Measurements from ENCODE around the gene SLC18B1.

SLC18B1 gene

GRCh38 chr6:132731086-132731485 lies 67.4 kb downstream of the SLC18B1 start:
- TF ChIP-seq CTCF (conservative IDR thresholded peaks at IDR 0.05; ENCODE audit: low read depth, low read length): no peak
- no peak overlapping the region for H3K4me3 ChIP-seq (ENCODE audit: low read length)
- no peak for DNase-seq (ENCODE audit: low read depth)

GRCh38 chr6:132730560-132730959 lies 67.9 kb downstream of the SLC18B1 start:
- DNase-seq (ENCODE audit: low read depth): peak; percentile 37
- no peak for TF ChIP-seq CTCF (conservative IDR thresholded peaks at IDR 0.05; ENCODE audit: low read depth, low read length)
- H3K4me3 ChIP-seq (ENCODE audit: low read length): no peak overlapping the region

- no peak for TF ChIP-seq CTCF (conservative IDR thresholded peaks at IDR 0.05; ENCODE audit: low read depth, low read length)
- no peak overlapping the region for H3K4me3 ChIP-seq (ENCODE audit: low read length)
- no peak for DNase-seq (ENCODE audit: low read depth)
These were observed 69.8 kb downstream of the SLC18B1 start for GRCh38 chr6:132728616-132729015.

GRCh38 chr6:132726608-132726975 lies 71.8 kb downstream of the SLC18B1 start:
- H3K4me3 ChIP-seq (ENCODE audit: low read length): no peak overlapping the region
- TF ChIP-seq CTCF (conservative IDR thresholded peaks at IDR 0.05; ENCODE audit: low read depth, low read length): no peak
- no peak for DNase-seq (ENCODE audit: low read depth)

GRCh38 chr6:132725947-132726607 lies 72.4 kb downstream of the SLC18B1 start:
- TF ChIP-seq CTCF (conservative IDR thresholded peaks at IDR 0.05; ENCODE audit: low read depth, low read length): no peak
- no peak overlapping the region for H3K4me3 ChIP-seq (ENCODE audit: low read length)
- no peak for DNase-seq (ENCODE audit: low read depth)

GRCh38 chr6:132725471-132725870 lies 73.0 kb downstream of the SLC18B1 start:
- no peak for TF ChIP-seq CTCF (conservative IDR thresholded peaks at IDR 0.05; ENCODE audit: low read depth, low read length)
- DNase-seq (ENCODE audit: low read depth): no peak
- H3K4me3 ChIP-seq (ENCODE audit: low read length): no peak overlapping the region

GRCh38 chr6:132719736-132720448 lies 78.5 kb downstream of the SLC18B1 start:
- TF ChIP-seq CTCF (conservative IDR thresholded peaks at IDR 0.05; ENCODE audit: low read depth, low read length): no peak
- H3K4me3 ChIP-seq (ENCODE audit: low read length): no peak overlapping the region

More at GRCh38 chr6:132719736-132720448, 78.5 kb downstream of the SLC18B1 start:
- no peak for DNase-seq (ENCODE audit: low read depth)

Data from retinal pigment epithelial cell (primary cell).